ENCODE results near the gene NUMB. TPM values are rescaled to one million over a fixed set of nuclear protein-coding genes. Genes with fewer than 3 reads are reported as not detected.
"Not testable (repeated sequence)": the region's sequence is repeated elsewhere in the genome, so short reads cannot be mapped to it uniquely, and the experiment has no call there.

NUMB gene
- total RNA-seq, 1 donor from 2014 or later: 38.9 TPM

- no peak for DNase-seq
Observed at GRCh38 chr14:73422515-73422914, 35.8 kb downstream of the NUMB start.

- no peak for DNase-seq
Observed at GRCh38 chr14:73418227-73418626, 40.1 kb downstream of the NUMB start.

GRCh38 chr14:73406248-73406647, 52.1 kb downstream of the NUMB start:
- not testable (repeated sequence) for DNase-seq

GRCh38 chr14:73403181-73403752, 55.1 kb downstream of the NUMB start:
- DNase-seq: no peak

- DNase-seq: no peak
Observed at GRCh38 chr14:73402579-73402978, 55.8 kb downstream of the NUMB start.

- DNase-seq: peak; percentile 62
Observed at GRCh38 chr14:73397810-73398209, 60.5 kb downstream of the NUMB start.

GRCh38 chr14:73394317-73394716, 64.0 kb downstream of the NUMB start:
- no peak for DNase-seq

GRCh38 chr14:73393375-73393774, 65.0 kb downstream of the NUMB start:
- DNase-seq: no peak

- no peak for DNase-seq
Observed at GRCh38 chr14:73392329-73393257, 65.8 kb downstream of the NUMB start.

- DNase-seq: not testable (repeated sequence)
Observed at GRCh38 chr14:73387860-73388259, 70.5 kb downstream of the NUMB start.

- no peak for DNase-seq
Observed at GRCh38 chr14:73386342-73386741, 72.0 kb downstream of the NUMB start.

GRCh38 chr14:73385021-73385420, 73.3 kb downstream of the NUMB start:
- not testable (repeated sequence) for DNase-seq

GRCh38 chr14:73383356-73383755, 75.0 kb downstream of the NUMB start:
- no peak for DNase-seq

GRCh38 chr14:73381380-73382013, 76.8 kb downstream of the NUMB start:
- DNase-seq: no peak

GRCh38 chr14:73376585-73376984, 81.8 kb downstream of the NUMB start:
- no peak for DNase-seq

- no peak for DNase-seq
Observed at GRCh38 chr14:73375861-73376260, 82.5 kb downstream of the NUMB start.

GRCh38 chr14:73374218-73374617, 84.1 kb downstream of the NUMB start:
- DNase-seq: no peak

GRCh38 chr14:73372529-73372928, 85.8 kb downstream of the NUMB start:
- DNase-seq: no peak

GRCh38 chr14:73370561-73370960, 87.8 kb downstream of the NUMB start:
- no peak for DNase-seq

- DNase-seq: no peak
Observed at GRCh38 chr14:73369428-73369827, 88.9 kb downstream of the NUMB start.

- DNase-seq: no peak
Observed at GRCh38 chr14:73368616-73369015, 89.7 kb downstream of the NUMB start.

- DNase-seq: no peak
Observed at GRCh38 chr14:73365727-73366126, 92.6 kb downstream of the NUMB start.

- DNase-seq: no peak
Observed at GRCh38 chr14:73364559-73364958, 93.8 kb downstream of the NUMB start.

Data from tongue (tissue), 2 donors.